Liver (tissue), 9 donors: ENCODE results near the gene EZH1. TPM values are rescaled to one million over a fixed set of nuclear protein-coding genes. Genes with fewer than 3 reads are reported as not detected.

Experiments used
- DNase-seq: peaks from one replicate; pipeline ENCODE4 v3.0.0-alpha.2; 2017; ENCODE audit warnings: low spot score
- H3K27ac ChIP-seq, 2 donors: one replicate each; pipeline ENCODE4 v1.7.0; 2013; ENCODE audit warnings: inconsistent platforms in 2 of 2, low read length in 2 of 2, control low read depth in 1 of 2, low read depth in 1 of 2, mild to moderate bottlenecking in 1 of 2
- H3K27me3 ChIP-seq, 4 donors: one replicate each; pipeline versions ENCODE4 v1.6.1 to v1.7.0; 2013; ENCODE audit warnings: low read length in 3 of 4, inconsistent platforms in 1 of 4, mild to moderate bottlenecking in 1 of 4, moderate library complexity in 1 of 4; ENCODE audit not compliant: control insufficient read depth in 4 of 4, insufficient read depth in 4 of 4
- H3K36me3 ChIP-seq, 4 donors: one replicate each; pipeline versions ENCODE4 v1.6.1 to v1.7.0; 2013; ENCODE audit warnings: low read length in 3 of 4, mild to moderate bottlenecking in 3 of 4, low read depth in 1 of 4, moderate library complexity in 1 of 4; ENCODE audit not compliant: control insufficient read depth in 4 of 4, insufficient read depth in 3 of 4
- H3K4me1 ChIP-seq, 4 donors: one replicate each; pipeline versions ENCODE4 v1.6.1 to v1.7.0; 2013; ENCODE audit warnings: low read length in 3 of 4, mild to moderate bottlenecking in 3 of 4, moderate library complexity in 1 of 4; ENCODE audit not compliant: control insufficient read depth in 4 of 4, insufficient read depth in 4 of 4
- H3K4me3 ChIP-seq, 3 donors: one replicate each; pipeline versions ENCODE4 v1.6.1 to v1.7.0; 2013; ENCODE audit warnings: low read length in 3 of 3, control low read depth in 1 of 3, low read depth in 1 of 3, mild to moderate bottlenecking in 1 of 3
- H3K9ac ChIP-seq, 2 donors: one replicate each; pipeline ENCODE4 v1.7.0; 2013; ENCODE audit warnings: low read length in 2 of 2, mild to moderate bottlenecking in 2 of 2, moderate library complexity in 2 of 2, control low read depth in 1 of 2, low read depth in 1 of 2
- H3K9me3 ChIP-seq, 4 donors: one replicate each; pipeline versions ENCODE4 v1.6.1 to v1.7.0; 2013; ENCODE audit warnings: low read length in 3 of 4; ENCODE audit not compliant: control insufficient read depth in 4 of 4
- FOXA1 ChIP-seq: IDR thresholded peaks from 2 replicates; pipeline ENCODE4 v1.6.1; 2016; ENCODE audit warnings: antibody characterized with exemption
- FOXA2 ChIP-seq: IDR thresholded peaks from 2 replicates; pipeline ENCODE4 v1.6.1; 2016; ENCODE audit warnings: antibody characterized with exemption
- GABPA ChIP-seq, 2 donors: IDR thresholded peaks in 1 of 2; conservative IDR thresholded peaks in 1 of 2; 2 replicates each; pipeline ENCODE4 v1.6.1; 2016; ENCODE audit warnings: antibody characterized with exemption in 2 of 2, mild to moderate bottlenecking in 1 of 2, moderate library complexity in 1 of 2
- HNF4A ChIP-seq, 2 donors: conservative IDR thresholded peaks; 2 replicates each; pipeline ENCODE4 v1.6.1; 2016; ENCODE audit warnings: antibody characterized with exemption in 2 of 2, mild to moderate bottlenecking in 2 of 2
- HNF4G ChIP-seq: IDR thresholded peaks from 2 replicates; pipeline ENCODE4 v1.6.1; 2016; ENCODE audit warnings: antibody characterized with exemption
- JUND ChIP-seq, 2 donors: IDR thresholded peaks; 2 replicates each; pipeline ENCODE4 v1.6.1; 2016; ENCODE audit warnings: antibody characterized with exemption in 2 of 2
- RXRA ChIP-seq, 2 donors: IDR thresholded peaks; 2 replicates each; pipeline ENCODE4 v1.6.1; 2017 to 2018; ENCODE audit warnings: antibody characterized with exemption in 2 of 2, mild to moderate bottlenecking in 1 of 2
- TAF1 ChIP-seq: conservative IDR thresholded peaks from 2 replicates; pipeline ENCODE4 v1.6.1; 2016; ENCODE audit warnings: antibody characterized with exemption, mild to moderate bottlenecking
- YY1 ChIP-seq: IDR thresholded peaks from 2 replicates; pipeline ENCODE4 v1.6.1; 2016; ENCODE audit warnings: antibody characterized with exemption, mild to moderate bottlenecking
- WGBS: extraction: QIAGEN DNeasy Blood & Tissue Kit; methylation state at CpG from one replicate; pipeline ENCODE4 v1.1.7; 2013; 5-methylcytosine and 5-hydroxymethylcytosine counted together
- polyA plus RNA-seq, 2 donors: library from polyadenylated mRNA; stranded (reverse) in 1 of 2; unstranded in 1 of 2; fragments of 200-250 nt in 1 of 2; fragments of >200 nt in 1 of 2; fragmentation: Nextera tagmentation in 1 of 2; extraction: Ambion mirVana in 1 of 2; gene quantifications; one replicate each; pipeline versions ENCODE4 v1.2.1 to v1.2.3, GENCODE V29; 2013 to 2015
- total RNA-seq, 2 donors: library from RNA; depleted of rRNA; stranded (reverse); fragments of >200 nt; gene quantifications; one replicate each; pipeline ENCODE4 v1.2.3, GENCODE V29; 2014
- TF ChIP-seq, protein P1 (sequence below): IDR thresholded peaks from 2 replicates; pipeline ENCODE4 v1.6.1; 2016; ENCODE audit warnings: antibody characterized with exemption, mild to moderate bottlenecking
- TF ChIP-seq, protein P2 (sequence below): IDR thresholded peaks from 2 replicates; pipeline ENCODE4 v1.6.1; 2016; ENCODE audit warnings: antibody characterized with exemption
- TF ChIP-seq, protein P3 (sequence below): IDR thresholded peaks from 2 replicates; pipeline ENCODE4 v1.6.1; 2016; ENCODE audit warnings: antibody characterized with exemption
- donor health status: healthy.
- donor health status: healthy.
- donor health status: healthy.
- donor health status: healthy.
- donor health status: healthy.

Gene EZH1
- total and polyA plus RNA-seq, 4 donors, result 4.3 to 18.3 (median 10.9) TPM

DNA sequence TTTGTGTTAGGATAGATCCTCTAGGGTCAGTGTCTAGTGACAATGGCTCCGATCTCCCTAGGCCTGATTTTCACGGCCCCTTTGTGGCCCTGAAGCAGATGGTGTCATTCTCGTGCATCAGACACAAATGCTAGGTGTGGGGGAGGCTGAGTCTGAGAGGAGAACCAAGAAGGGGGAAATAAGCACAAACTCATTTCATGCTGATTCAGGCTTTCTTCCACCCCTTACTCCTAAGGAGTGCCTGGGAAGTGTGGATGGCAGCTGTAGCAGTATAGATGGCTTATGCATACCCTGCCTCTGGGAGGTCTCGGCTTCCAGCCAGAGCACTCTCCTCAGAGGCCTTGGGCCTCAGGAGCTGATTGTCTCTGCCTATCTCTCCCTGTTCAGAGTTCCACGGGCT, 33.7 kb upstream of the EZH1 start (continued):
- TF ChIP-seq, protein P1, sequence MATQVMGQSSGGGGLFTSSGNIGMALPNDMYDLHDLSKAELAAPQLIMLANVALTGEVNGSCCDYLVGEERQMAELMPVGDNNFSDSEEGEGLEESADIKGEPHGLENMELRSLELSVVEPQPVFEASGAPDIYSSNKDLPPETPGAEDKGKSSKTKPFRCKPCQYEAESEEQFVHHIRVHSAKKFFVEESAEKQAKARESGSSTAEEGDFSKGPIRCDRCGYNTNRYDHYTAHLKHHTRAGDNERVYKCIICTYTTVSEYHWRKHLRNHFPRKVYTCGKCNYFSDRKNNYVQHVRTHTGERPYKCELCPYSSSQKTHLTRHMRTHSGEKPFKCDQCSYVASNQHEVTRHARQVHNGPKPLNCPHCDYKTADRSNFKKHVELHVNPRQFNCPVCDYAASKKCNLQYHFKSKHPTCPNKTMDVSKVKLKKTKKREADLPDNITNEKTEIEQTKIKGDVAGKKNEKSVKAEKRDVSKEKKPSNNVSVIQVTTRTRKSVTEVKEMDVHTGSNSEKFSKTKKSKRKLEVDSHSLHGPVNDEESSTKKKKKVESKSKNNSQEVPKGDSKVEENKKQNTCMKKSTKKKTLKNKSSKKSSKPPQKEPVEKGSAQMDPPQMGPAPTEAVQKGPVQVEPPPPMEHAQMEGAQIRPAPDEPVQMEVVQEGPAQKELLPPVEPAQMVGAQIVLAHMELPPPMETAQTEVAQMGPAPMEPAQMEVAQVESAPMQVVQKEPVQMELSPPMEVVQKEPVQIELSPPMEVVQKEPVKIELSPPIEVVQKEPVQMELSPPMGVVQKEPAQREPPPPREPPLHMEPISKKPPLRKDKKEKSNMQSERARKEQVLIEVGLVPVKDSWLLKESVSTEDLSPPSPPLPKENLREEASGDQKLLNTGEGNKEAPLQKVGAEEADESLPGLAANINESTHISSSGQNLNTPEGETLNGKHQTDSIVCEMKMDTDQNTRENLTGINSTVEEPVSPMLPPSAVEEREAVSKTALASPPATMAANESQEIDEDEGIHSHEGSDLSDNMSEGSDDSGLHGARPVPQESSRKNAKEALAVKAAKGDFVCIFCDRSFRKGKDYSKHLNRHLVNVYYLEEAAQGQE, result no peak
- TF ChIP-seq TAF1 (no peak), FOXA1 (no peak)

DNA sequence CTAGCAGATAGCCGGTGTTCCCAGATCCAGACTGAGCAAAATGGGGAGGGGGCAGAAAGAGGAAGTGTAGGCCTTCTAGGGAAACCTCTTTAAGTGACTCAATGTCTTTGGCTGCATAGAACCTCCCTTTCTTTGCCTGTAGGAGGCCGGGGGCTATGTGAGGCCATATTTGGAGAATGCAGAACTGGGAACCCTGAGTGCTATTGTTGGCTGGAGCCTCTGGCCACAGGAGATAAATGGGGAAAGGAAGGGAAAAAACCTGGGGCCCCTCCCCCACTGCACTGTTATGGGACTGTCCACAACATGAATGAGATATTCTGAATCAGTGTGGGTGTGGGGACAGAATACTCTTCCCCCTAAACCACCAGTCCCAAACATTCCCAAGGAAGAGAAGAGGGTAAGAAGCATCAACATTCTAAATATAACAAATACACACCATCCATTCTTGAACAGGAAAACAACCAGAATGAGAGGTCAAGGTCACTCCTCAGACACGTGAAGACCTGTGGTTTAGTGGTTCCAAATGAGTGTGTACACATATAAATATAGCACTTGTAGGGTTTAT, 30.8 kb upstream of the EZH1 start:
- DNase-seq, result no peak
- peaks cover 2 to 41% (median 20%) of the 10 kb centered on the region in 4 donors for H3K36me3 ChIP-seq
- TF ChIP-seq, protein P2, sequence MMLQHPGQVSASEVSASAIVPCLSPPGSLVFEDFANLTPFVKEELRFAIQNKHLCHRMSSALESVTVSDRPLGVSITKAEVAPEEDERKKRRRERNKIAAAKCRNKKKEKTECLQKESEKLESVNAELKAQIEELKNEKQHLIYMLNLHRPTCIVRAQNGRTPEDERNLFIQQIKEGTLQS, result no peak
- no peak for TF ChIP-seq HNF4G
- no peak for TF ChIP-seq RXRA (IDR thresholded peaks at IDR 0.05)
- no peaks in the 10 kb centered on the region for H3K9me3 ChIP-seq
- no peak overlapping the region for H3K4me3 ChIP-seq
- H3K27me3 ChIP-seq, result no peaks in the 10 kb centered on the region
- no peak overlapping the region for H3K9ac ChIP-seq
- H3K4me1 ChIP-seq, result peaks cover 6 to 18% (median 17%) of the 10 kb centered on the region in 4 donors
- no peak overlapping the region for H3K27ac ChIP-seq
- WGBS, result 61% methylated on average over 3 of the region's 3 CpGs

DNA sequence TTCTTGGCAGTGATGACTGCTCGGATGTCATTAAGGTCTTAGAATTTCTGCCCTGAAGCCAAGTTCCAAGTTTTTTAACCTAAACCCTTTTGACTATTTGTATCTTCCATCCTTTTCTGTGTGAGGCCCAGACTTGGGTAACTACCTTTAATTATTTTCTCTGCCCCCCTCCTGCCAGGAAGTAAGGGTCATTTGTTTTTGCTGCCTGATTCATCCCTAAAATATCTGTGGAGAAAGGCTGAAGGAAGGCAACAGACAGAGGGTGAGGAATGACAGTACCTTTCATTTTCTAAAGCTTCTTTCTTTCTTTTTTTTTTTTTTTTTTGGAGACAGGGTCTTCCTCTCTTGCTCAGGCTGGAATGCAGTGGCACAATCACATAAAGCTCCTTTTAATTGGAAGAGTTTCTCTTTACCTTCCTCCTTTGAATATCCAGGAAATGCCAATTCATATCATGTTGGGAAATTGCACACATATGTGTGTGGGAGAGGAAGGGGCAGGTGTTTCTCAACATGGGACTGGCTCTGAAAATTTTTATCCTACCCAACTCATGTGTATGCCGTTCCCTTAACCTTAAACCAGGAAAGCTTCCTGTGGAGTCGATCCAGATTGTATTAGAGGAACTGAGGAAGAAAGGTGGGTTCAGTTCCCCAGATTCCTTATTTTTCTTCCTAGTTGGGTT, 29.4 kb upstream of the EZH1 start:
- TF ChIP-seq HNF4A (conservative IDR thresholded peaks at IDR 0.05), result no peak
- TF ChIP-seq FOXA2, result no peak
- no peak for TF ChIP-seq HNF4G
- TF ChIP-seq GABPA (IDR thresholded peaks at IDR 0.05 in 1 of 2, conservative IDR thresholded peaks at IDR 0.05 in 1 of 2), result no peak
- TF ChIP-seq FOXA1, result no peak
- no peak for TF ChIP-seq YY1
- TF ChIP-seq RXRA (IDR thresholded peaks at IDR 0.05), result no peak
- no peak for TF ChIP-seq JUND (IDR thresholded peaks at IDR 0.05)
- TF ChIP-seq, protein P3, sequence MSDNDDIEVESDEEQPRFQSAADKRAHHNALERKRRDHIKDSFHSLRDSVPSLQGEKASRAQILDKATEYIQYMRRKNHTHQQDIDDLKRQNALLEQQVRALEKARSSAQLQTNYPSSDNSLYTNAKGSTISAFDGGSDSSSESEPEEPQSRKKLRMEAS, result no peak
- TF ChIP-seq, protein P2, result no peak
- Histone ChIP-seq H3K4me3 (peak overlapping the region; percentile 73 to 95 (median 94)), H3K27ac (no peak overlapping the region), H3K9ac (peak overlapping the region; percentile 76 to 91), H3K9me3 (no peaks in the 10 kb centered on the region), H3K4me1 (peaks cover 0 to 14% (median 10%) of the 10 kb centered on the region in 4 donors), H3K27me3 (no peaks in the 10 kb centered on the region), H3K36me3 (peaks cover 2 to 36% (median 19%) of the 10 kb centered on the region in 4 donors)
- DNase-seq, result no peak
- 72% methylated on average over 3 of the region's 3 CpGs for WGBS
